ENCODE data around the gene SLC7A10.
"Not testable (repeated sequence)": the region's sequence is repeated elsewhere in the genome, so short reads cannot be mapped to it uniquely, and the experiment has no call there.

The SLC7A10 gene

GRCh38 chr19:33168528-33168927, 57.1 kb downstream of the SLC7A10 start:
- no peak for DNase-seq (ENCODE audit: extremely low read depth, low read depth)
- no peak overlapping the region for H3K4me3 ChIP-seq (replicated peaks; ENCODE audit: low read depth, low read length)
- TF ChIP-seq, protein P1, sequence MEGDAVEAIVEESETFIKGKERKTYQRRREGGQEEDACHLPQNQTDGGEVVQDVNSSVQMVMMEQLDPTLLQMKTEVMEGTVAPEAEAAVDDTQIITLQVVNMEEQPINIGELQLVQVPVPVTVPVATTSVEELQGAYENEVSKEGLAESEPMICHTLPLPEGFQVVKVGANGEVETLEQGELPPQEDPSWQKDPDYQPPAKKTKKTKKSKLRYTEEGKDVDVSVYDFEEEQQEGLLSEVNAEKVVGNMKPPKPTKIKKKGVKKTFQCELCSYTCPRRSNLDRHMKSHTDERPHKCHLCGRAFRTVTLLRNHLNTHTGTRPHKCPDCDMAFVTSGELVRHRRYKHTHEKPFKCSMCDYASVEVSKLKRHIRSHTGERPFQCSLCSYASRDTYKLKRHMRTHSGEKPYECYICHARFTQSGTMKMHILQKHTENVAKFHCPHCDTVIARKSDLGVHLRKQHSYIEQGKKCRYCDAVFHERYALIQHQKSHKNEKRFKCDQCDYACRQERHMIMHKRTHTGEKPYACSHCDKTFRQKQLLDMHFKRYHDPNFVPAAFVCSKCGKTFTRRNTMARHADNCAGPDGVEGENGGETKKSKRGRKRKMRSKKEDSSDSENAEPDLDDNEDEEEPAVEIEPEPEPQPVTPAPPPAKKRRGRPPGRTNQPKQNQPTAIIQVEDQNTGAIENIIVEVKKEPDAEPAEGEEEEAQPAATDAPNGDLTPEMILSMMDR (IDR thresholded peaks at IDR 0.05; ENCODE audit: low read depth, low read length, missing control alignments), result no peak

GRCh38 chr19:33167438-33167837, 58.2 kb downstream of the SLC7A10 start:
- DNase-seq (ENCODE audit: extremely low read depth, low read depth), result no peak
- TF ChIP-seq, protein P1 (IDR thresholded peaks at IDR 0.05; ENCODE audit: low read depth, low read length, missing control alignments), result no peak
- no peak overlapping the region for H3K4me3 ChIP-seq (replicated peaks; ENCODE audit: low read depth, low read length)

DNA sequence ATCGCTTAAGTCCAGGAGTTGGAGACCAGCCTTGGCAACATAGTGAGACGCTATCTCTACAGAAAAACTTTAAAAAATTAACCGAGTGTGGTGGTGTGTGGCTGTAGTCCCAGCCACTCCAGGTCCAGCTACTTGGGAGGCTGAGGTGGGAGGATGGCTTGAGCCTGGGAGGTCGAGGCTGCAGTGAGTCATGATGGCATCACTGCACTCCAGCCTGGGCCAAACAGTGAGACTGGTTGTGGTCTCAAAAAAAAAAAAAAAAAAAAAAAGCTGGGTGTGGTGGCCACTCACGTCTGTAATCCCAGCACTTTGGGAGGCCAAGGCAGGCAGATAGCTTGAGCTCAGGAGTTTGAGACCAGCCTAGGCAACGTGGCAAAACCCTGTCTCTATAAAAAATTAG, 59.6 kb downstream of the SLC7A10 start:
- DNase-seq (ENCODE audit: extremely low read depth, low read depth); H3K4me3 ChIP-seq (replicated peaks; ENCODE audit: low read depth, low read length): not testable (repeated sequence)

DNA sequence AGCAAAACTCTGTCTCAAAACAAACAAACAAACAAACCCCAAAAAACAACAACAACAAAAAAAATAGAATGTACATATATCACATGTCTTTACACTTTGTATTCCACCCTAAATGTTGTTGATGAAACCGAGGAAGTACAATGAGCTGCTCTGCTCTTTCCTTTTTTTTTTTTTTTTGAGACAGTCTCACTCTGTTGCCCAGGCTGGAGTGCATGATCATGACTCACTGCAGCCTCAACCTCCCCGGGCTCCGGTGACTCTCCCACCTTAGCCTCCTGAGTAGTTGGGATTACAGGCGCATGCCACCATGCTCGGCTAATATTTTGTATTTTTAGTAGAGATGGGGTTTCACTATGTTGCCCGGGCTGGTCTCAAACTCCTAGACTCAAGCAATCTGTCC, 62.2 kb downstream of the SLC7A10 start:
- H3K4me3 ChIP-seq (replicated peaks; ENCODE audit: low read depth, low read length), result no peak overlapping the region
- TF ChIP-seq, protein P1 (IDR thresholded peaks at IDR 0.05; ENCODE audit: low read depth, low read length, missing control alignments), result no peak
- DNase-seq (ENCODE audit: extremely low read depth, low read depth), result no peak

- no peak overlapping the region for H3K4me3 ChIP-seq (replicated peaks; ENCODE audit: low read depth, low read length)
These were observed 64.4 kb downstream of the SLC7A10 start for GRCh38 chr19:33161201-33161600.

GRCh38 chr19:33159893-33160292, 65.8 kb downstream of the SLC7A10 start:
- DNase-seq (ENCODE audit: extremely low read depth, low read depth), result no peak
- H3K4me3 ChIP-seq (replicated peaks; ENCODE audit: low read depth, low read length), result no peak overlapping the region
- TF ChIP-seq, protein P1 (IDR thresholded peaks at IDR 0.05; ENCODE audit: low read depth, low read length, missing control alignments), result no peak

More at GRCh38 chr19:33161201-33161600, 64.4 kb downstream of the SLC7A10 start:
- TF ChIP-seq, protein P1 (IDR thresholded peaks at IDR 0.05; ENCODE audit: low read depth, low read length, missing control alignments), result no peak
- DNase-seq (ENCODE audit: extremely low read depth, low read depth), result no peak

GRCh38 chr19:33159149-33159548, 66.5 kb downstream of the SLC7A10 start:
- DNase-seq (ENCODE audit: extremely low read depth, low read depth), result no peak
- TF ChIP-seq, protein P1 (IDR thresholded peaks at IDR 0.05; ENCODE audit: low read depth, low read length, missing control alignments), result no peak

More at GRCh38 chr19:33159149-33159548, 66.5 kb downstream of the SLC7A10 start:
- H3K4me3 ChIP-seq (replicated peaks; ENCODE audit: low read depth, low read length), result no peak overlapping the region
